GM12878 (cell line): ENCODE results near the gene TET1. TPM values are rescaled to one million over a fixed set of nuclear protein-coding genes. Genes with fewer than 3 reads are reported as not detected.

Experiments used
- ATAC-seq: fragments of 200-7000 bp; cut with Tn5 transposase; 3 replicates; pipeline ENCODE4 v1.9.1; 2020; ENCODE audit warnings: mild to moderate bottlenecking, moderate library complexity
- BruUV-seq: library from RNA; stranded (reverse); fragments of 400-500 nt; replicated peaks from 2 replicates; lab custom pipeline; 2021; lab: Mats Ljungman, UMichigan
- CTCF ChIA-PET: fragments of 300-600 bp; sonication (Branson Sonifier 250); formaldehyde crosslinking; extraction: SDS; loops from one replicate; lab custom pipeline; 2021; ENCODE audit warnings: inconsistent platforms; lab: Yijun Ruan, JAX
- POLR2A ChIA-PET: fragments of 350-600 bp; formaldehyde crosslinking; extraction: SDS; loops from one replicate; lab custom pipeline; 2021; ENCODE audit warnings: inconsistent platforms; lab: Charles Lee
- RAD21 ChIA-PET: fragments of 300-600 bp; sonication (Branson Sonifier 250); formaldehyde crosslinking; loops from one replicate; lab custom pipeline; 2023; ENCODE audit warnings: antibody characterized with exemption; ENCODE audit not compliant: unreplicated experiment; lab: Charles Lee
- SMC1A ChIA-PET: fragments of 300-600 bp; sonication (Branson Sonifier 250); formaldehyde crosslinking; loops from one replicate; lab custom pipeline; 2023; ENCODE audit not compliant: unreplicated experiment, uncharacterized antibody; lab: Charles Lee
- DNase-seq: peaks from one replicate; pipeline ENCODE4 v3.0.0-alpha.2; 2011; ENCODE audit warnings: low read depth, low spot score
- FAIRE-seq: peaks from 3 replicates; lab custom pipeline; 2011; peaks lifted over from hg19 to GRCh38; lab: Jason Lieb, UNC
- H2AFZ ChIP-seq: 2 replicates; pipeline ENCODE4 v1.6.0; 2011; ENCODE audit warnings: low read depth, low read length, control low read depth; ENCODE audit not compliant: control insufficient read depth
- H3K27ac ChIP-seq: 2 replicates; pipeline ENCODE4 v1.5.1; 2011; ENCODE audit warnings: control low read depth; ENCODE audit not compliant: control insufficient read depth, insufficient read depth
- H3K27me3 ChIP-seq, 2 experiments: replicated peaks in 1 of 2; 2 replicates each; pipeline versions ENCODE4 v1.6.0 to v1.6.1; 2011; ENCODE audit warnings: low read length in 1 of 2; ENCODE audit not compliant: control insufficient read depth in 2 of 2, insufficient read depth in 2 of 2
- H3K36me3 ChIP-seq, 2 experiments: 2 replicates each; pipeline ENCODE4 v1.5.1; 2011; ENCODE audit warnings: low read length in 1 of 2; ENCODE audit not compliant: control insufficient read depth in 2 of 2, insufficient read depth in 2 of 2
- H3K4me1 ChIP-seq: 2 replicates; pipeline ENCODE4 v1.6.1; 2011; ENCODE audit warnings: mild to moderate bottlenecking, low read length, moderate library complexity, mixed read lengths; ENCODE audit not compliant: control insufficient read depth, insufficient read depth
- H3K4me2 ChIP-seq: 2 replicates; pipeline ENCODE4 v1.6.0; 2011; ENCODE audit warnings: control low read depth; ENCODE audit not compliant: control insufficient read depth, insufficient read depth
- H3K4me3 ChIP-seq: fragments of 200-600 bp; sonication (generic); 2 replicates; pipeline ENCODE4 v1.5.1; 2016
- H3K79me2 ChIP-seq: 2 replicates; pipeline ENCODE4 v1.6.0; 2011; ENCODE audit warnings: low read length; ENCODE audit not compliant: control insufficient read depth, insufficient read depth
- H3K9ac ChIP-seq: 2 replicates; pipeline ENCODE4 v1.8.0; 2011; ENCODE audit warnings: low read length, control low read depth, mixed read lengths; ENCODE audit not compliant: control insufficient read depth, insufficient read depth
- H3K9me3 ChIP-seq: replicated peaks from 3 replicates; pipeline ENCODE4 v1.5.1; 2011; ENCODE audit warnings: mild to moderate bottlenecking, low read length; ENCODE audit not compliant: control insufficient read depth, insufficient read depth
- H4K20me1 ChIP-seq: 2 replicates; pipeline ENCODE4 v1.6.0; 2011; ENCODE audit not compliant: control insufficient read depth, insufficient read depth
- CTCF ChIP-seq, 3 experiments: IDR thresholded peaks in 2 of 3; conservative IDR thresholded peaks in 1 of 3; 2 replicates each; pipeline ENCODE4 v1.5.1; 2011; ENCODE audit warnings: low read depth in 3 of 3, low read length in 3 of 3, mild to moderate bottlenecking in 3 of 3, control low read depth in 2 of 3, moderate library complexity in 2 of 3, inconsistent platforms in 1 of 3, mixed read lengths in 1 of 3; ENCODE audit not compliant: control insufficient read depth in 2 of 3, insufficient read depth in 1 of 3; ENCODE audit errors: extremely low read depth in 1 of 3
- MYB ChIP-seq: fragments of 150-350 bp; IDR thresholded peaks from 2 replicates; pipeline ENCODE4 v1.6.1; 2014; ENCODE audit warnings: mild to moderate bottlenecking, low read depth, low read length, borderline replicate concordance
- RAD21 ChIP-seq: IDR thresholded peaks from 2 replicates; pipeline ENCODE4 v1.6.1; 2011; ENCODE audit warnings: mild to moderate bottlenecking, low read depth, low read length, moderate library complexity; ENCODE audit not compliant: insufficient read depth
- SMC3 ChIP-seq: IDR thresholded peaks from 2 replicates; pipeline ENCODE4 v1.6.1; 2011; ENCODE audit warnings: low read length, improper control_type of control experiment, borderline replicate concordance
- YY1 ChIP-seq: IDR thresholded peaks from 2 replicates; pipeline ENCODE4 v1.6.1; 2011; ENCODE audit warnings: low read depth, mild to moderate bottlenecking, low read length
- ZZZ3 ChIP-seq: IDR thresholded peaks from 2 replicates; pipeline ENCODE4 v1.6.1; 2011; ENCODE audit warnings: low read depth; ENCODE audit not compliant: control insufficient read depth, insufficient read length
- WGBS: methylation state at CpG from one replicate; pipeline ENCODE4 v1.1.6; 2016; ENCODE audit warnings: low lambda C conversion rate; ENCODE audit not compliant: insufficient replicate concordance, insufficient coverage; ENCODE audit errors: missing lambda C conversion rate; 5-methylcytosine and 5-hydroxymethylcytosine counted together
- in situ Hi-C: fragments of 300-500 bp; cut with MboI; formaldehyde crosslinking; loops from 9 replicates; pipeline ENCODE4 v1.14.3; 2018; ENCODE audit warnings: mixed read lengths
- intact Hi-C: fragments of 100-400 bp; cut with micrococcal nuclease; formaldehyde crosslinking; loops from one replicate; pipeline ENCODE4 v1.14.2; 2022; ENCODE audit not compliant: unreplicated experiment
- polyA plus RNA-seq, 11 experiments: library from polyadenylated mRNA; depleted of rRNA in 4 of 11; unstranded in 6 of 11; stranded (reverse) in 5 of 11; fragments of >200 nt; fragmentation: Nextera tagmentation in 4 of 11; fragmentation: Illumina TruSeq in 1 of 11; extraction: Ambion mirVana in 4 of 11; extraction: Trizol in 1 of 11; gene quantifications; 1 replicate in 1 of 11; 2 replicates in 10 of 11; pipeline versions ENCODE4 v1.2.1 to v1.2.3, GENCODE V29; 2011 to 2016; ENCODE audit warnings: inconsistent platforms in 2 of 11, missing spikeins in 2 of 11, low read depth in 1 of 11
- total RNA-seq, 4 experiments: library from RNA; depleted of rRNA in 3 of 4; stranded (reverse); fragments of >200 nt in 3 of 4; fragmentation: Illumina TruSeq in 1 of 4; extraction: Trizol in 1 of 4; gene quantifications; 2 replicates each; pipeline versions ENCODE4 v1.2.1 to v1.2.3, GENCODE V29; 2013 to 2021

TET1 gene
- total and polyA plus RNA-seq, 10 of the 15 experiments (the other 5 are each of a cell fraction or from before 2014, with no cell fraction given) = 0.22 to 1.4 (median 0.60) TPM

- CTCF ChIA-PET = interaction anchor here (0.6 to 1.9 kb wide), 22 partner anchors 8 to 572 kb away, joined by 3 to 10 read pairs (median 4); partner anchors contain the start of gene DDX21
- SMC1A ChIA-PET = interaction anchor here (0.6 to 1.4 kb wide), 8 partner anchors 9 to 345 kb away, joined by 3 to 5 read pairs (median 3); no protein-coding TSS in a partner anchor
- POLR2A ChIA-PET = interaction anchor here (0.5 to 1.0 kb wide), 5 partner anchors 13 to 399 kb away, joined by 3 to 6 read pairs (median 3); no protein-coding TSS in a partner anchor
- intact Hi-C loops = loop anchor here (5.0 to 10.0 kb wide), 2 partner anchors 171 to 344 kb away; partner anchors contain the start of gene CCAR1
- Histone ChIP-seq H3K4me1 (no peaks in the 10 kb centered on the region), H3K79me2 (no peaks in the 10 kb centered on the region), H3K36me3 (no peaks in the 10 kb centered on the region), H3K9me3 (no peaks in the 10 kb centered on the region), H3K27me3 (no peaks in the 10 kb centered on the region), H3K4me3 (no peak overlapping the region), H3K27ac (no peak overlapping the region), H3K4me2 (no peak overlapping the region), H2AFZ (no peak overlapping the region; the same call in 1 of the 2 replicates), H3K9ac (no peak overlapping the region), H4K20me1 (no peaks in the 10 kb centered on the region)
- no TSS peak for BruUV-seq
- FAIRE-seq = no peak
- DNase-seq = no peak
- WGBS = 62% methylated on average over 5 of the region's 5 CpGs
- in situ Hi-C loops = no loop called here
- TF ChIP-seq MYB (no peak), SMC3 (peak; percentile 79), RAD21 (peak; percentile 88), CTCF (IDR thresholded peaks at IDR 0.05 in 2 of 3, conservative IDR thresholded peaks at IDR 0.05 in 1 of 3; ENCODE audit: control insufficient read depth in 2 of 3, extremely low read depth in 1 of 3, insufficient read depth in 1 of 3, low read depth in 3 of 3, low read length in 3 of 3) (peak; percentile 77 to 90 (median 89)), YY1 (peak; percentile 67; the same call in 1 of the 2 replicates), ZZZ3 (no peak)
- RAD21 ChIA-PET = interaction anchor here (0.5 to 1.0 kb wide), 3 partner anchors 10 to 282 kb away, joined by 3 to 4 read pairs (median 4); no protein-coding TSS in a partner anchor
- ATAC-seq = peak; percentile 93
These were observed 9.3 kb upstream of the TET1 start for GRCh38 chr10:68550747-68551411.
